Fibroblast of the aortic adventitia (primary cell): Measurements from ENCODE around the gene NACC1. TPM values are rescaled to one million over a fixed set of nuclear protein-coding genes. Genes with fewer than 3 reads are reported as not detected.

Source experiments
- DNase-seq: peaks from one replicate; pipeline ENCODE4 v3.0.0-alpha.2; 2010; ENCODE audit warnings: low read depth
- H3K4me3 ChIP-seq: 2 replicates; pipeline ENCODE4 v1.5.1; 2011; ENCODE audit warnings: low read depth, mild to moderate bottlenecking, control low read depth, low read length, moderate library complexity
- total RNA-seq: library from RNA; depleted of rRNA; stranded (reverse); fragments of >200 nt; gene quantifications from 2 replicates; pipeline ENCODE4 v1.2.3, GENCODE V29; 2012; ENCODE audit warnings: low replicate concordance
- TF ChIP-seq, protein P1 (sequence below): IDR thresholded peaks from 2 replicates; pipeline ENCODE4 v1.5.1; 2011; ENCODE audit warnings: mild to moderate bottlenecking, low read length, control low read depth, inconsistent platforms; ENCODE audit not compliant: insufficient read depth

The NACC1 gene
- total RNA-seq, 1 donor: 51.2 TPM

DNA sequence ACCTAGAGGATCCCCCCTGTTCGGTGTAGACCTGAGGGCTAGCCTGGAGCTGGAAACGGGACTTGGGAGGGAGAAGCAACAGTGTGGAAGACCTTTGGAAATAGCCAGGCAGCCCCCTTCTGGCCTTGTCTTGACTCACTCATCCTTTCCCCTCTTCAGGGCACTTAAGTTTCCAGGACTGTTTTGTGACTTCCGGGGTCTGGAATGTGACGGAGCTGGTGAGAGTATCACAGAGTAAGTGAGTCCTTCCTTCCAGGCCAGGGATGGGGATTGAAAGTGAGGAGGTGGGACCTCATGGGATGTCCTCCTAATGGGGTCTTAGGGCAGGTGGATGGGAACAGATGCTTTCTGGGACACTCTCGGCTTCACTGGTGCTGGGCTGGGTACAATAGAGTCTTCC, 44.8 kb upstream of the NACC1 start:
- TF ChIP-seq, protein P1, sequence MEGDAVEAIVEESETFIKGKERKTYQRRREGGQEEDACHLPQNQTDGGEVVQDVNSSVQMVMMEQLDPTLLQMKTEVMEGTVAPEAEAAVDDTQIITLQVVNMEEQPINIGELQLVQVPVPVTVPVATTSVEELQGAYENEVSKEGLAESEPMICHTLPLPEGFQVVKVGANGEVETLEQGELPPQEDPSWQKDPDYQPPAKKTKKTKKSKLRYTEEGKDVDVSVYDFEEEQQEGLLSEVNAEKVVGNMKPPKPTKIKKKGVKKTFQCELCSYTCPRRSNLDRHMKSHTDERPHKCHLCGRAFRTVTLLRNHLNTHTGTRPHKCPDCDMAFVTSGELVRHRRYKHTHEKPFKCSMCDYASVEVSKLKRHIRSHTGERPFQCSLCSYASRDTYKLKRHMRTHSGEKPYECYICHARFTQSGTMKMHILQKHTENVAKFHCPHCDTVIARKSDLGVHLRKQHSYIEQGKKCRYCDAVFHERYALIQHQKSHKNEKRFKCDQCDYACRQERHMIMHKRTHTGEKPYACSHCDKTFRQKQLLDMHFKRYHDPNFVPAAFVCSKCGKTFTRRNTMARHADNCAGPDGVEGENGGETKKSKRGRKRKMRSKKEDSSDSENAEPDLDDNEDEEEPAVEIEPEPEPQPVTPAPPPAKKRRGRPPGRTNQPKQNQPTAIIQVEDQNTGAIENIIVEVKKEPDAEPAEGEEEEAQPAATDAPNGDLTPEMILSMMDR: no peak
- no peak overlapping the region for H3K4me3 ChIP-seq
- DNase-seq: no peak

DNA sequence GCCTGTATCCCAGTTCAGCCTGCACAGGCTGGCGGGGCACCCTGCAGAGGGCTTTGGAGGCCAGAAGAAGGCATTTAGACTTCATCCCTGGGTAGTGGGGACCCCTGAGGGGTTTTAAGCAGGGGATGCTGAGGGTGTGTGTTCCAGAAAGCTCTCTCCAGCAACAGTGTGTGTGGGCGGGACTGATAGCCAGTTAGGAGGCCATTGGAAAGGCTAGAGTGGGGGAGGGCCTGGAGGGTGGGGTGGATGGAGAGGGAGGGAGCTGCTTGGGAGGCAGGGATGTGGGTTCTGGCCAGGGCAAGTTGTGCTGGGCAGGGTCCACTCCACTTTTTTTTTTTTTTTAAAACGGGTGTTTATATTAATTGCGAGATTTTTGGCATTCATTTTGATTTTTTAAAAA, 43.7 kb upstream of the NACC1 start:
- TF ChIP-seq, protein P1: no peak
- DNase-seq: no peak

DNA sequence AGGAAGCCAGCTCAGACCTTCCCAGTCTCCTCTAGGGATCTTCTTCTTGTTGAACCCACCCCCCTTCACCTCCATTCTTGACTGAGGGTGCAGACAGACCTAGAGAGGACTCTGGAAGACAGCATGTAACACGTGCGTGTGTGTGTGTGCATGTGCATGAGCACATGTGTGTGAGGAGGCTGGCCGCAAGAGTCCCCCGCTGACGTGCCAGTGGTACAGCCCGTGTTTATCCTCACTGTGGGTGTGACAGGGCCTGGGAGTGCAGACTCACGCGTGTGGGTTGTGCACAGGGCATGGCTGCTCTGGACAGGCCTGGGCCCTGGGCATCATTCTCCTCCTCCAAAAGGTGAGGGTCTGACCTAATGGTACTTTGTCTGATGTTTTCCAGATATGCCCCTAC, 41.7 kb upstream of the NACC1 start:
- no peak for DNase-seq
- TF ChIP-seq, protein P1: no peak
- H3K4me3 ChIP-seq: no peak overlapping the region

More for the DNA sequence above, 43.7 kb upstream of the NACC1 start:
- H3K4me3 ChIP-seq: no peak overlapping the region

DNA sequence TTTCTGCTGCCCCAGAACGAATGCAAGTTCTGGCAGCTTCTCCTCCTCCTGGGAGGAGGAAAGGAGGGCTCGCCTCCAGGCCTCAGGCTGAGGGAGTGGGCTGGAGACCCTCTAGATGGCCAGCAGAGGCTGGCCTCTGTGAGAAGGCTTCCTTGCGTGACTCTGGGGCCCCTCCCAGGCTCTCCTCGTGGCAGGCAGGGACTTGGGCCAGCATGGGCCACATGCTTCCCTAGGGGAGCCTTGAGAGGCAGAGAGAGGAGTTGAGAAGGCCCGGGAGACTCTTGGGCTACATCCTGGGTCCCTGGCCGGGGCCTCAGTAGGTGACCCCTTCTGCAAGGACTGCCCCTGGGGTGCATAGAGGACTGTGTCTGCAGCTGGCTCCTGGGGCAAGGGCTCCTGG, 41.3 kb upstream of the NACC1 start:
- TF ChIP-seq, protein P1: no peak
- no peak for DNase-seq
- no peak overlapping the region for H3K4me3 ChIP-seq

DNA sequence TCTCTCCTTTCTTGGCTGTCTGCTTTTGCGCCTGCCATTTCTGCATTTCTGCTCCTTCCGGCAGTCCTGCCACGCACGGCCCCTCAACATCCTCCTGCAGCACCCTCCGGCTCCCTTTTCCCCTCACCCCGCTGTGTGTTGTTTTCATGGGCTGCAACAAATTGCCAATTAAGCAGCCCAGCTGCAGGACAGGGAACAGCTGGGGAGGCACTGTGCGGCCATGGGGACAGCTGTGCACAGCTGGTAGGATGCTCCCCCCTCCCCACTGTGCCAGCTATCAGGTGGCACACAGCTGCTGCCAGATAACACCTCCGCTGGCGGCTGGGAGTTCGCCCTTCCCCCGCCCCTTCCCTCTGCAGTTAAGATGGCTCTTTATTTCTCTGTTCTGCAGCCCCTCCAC, 40.8 kb upstream of the NACC1 start:
- TF ChIP-seq, protein P1: no peak
- DNase-seq: no peak
- H3K4me3 ChIP-seq: no peak overlapping the region

DNA sequence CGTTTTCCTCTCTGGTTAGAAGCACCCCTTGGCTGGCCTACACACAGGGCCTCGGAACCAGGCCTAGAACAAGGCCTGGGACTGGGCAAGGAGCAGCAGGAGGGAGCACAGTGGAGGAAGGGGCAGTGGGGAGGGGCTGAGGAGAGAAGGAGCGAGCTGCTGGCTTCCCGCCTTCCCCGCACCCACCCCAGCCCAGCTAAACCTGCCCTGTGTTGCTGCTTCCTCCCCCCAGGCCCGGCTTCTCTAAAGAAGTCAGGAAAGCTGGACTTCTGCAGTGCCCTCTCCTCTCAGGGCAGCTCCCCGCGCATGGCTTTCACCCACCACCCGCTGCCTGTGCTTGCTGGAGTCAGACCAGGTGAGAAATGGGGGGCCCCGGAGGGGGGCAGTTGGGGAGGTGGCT, 39.7 kb upstream of the NACC1 start:
- H3K4me3 ChIP-seq: no peak overlapping the region
- no peak for DNase-seq
- TF ChIP-seq, protein P1: no peak

DNA sequence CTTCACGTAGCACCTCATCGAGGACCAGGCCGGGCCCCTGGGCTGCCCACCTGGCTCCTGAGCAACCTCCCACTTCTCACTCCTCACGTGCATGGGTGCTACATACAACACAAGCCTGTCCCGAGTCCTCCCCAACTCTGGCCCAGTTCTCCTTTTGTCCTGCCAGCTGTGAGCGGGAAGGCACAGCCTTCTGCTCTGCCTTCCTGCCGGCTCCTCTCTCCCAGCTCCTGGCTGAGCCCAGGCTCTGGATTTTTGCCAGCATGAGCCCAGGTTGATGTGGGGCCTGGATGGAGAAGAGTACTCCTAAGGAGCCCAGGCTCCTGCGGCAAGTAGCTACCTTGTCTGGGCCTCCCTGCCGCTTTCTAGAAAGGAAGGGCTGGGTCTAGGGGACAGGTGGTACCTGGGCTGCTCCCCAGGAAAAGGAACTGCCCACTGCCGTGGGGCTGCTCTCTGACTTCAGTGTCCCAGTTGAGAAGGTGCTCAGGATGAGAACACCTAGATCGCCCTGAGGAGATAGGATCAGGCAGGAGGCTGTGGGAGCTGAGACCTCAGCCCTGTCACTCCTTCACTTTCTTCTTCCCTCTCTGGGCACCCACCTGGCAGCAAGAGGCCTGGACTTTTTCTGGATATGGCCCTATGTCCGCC, 39.0 kb upstream of the NACC1 start:
- TF ChIP-seq, protein P1: no peak
- no peak overlapping the region for H3K4me3 ChIP-seq
- DNase-seq: no peak
